ENCODE results near the gene BAX. TPM values are rescaled to one million over a fixed set of nuclear protein-coding genes. Genes with fewer than 3 reads are reported as not detected.

The BAX gene
- total and polyA plus RNA-seq, 2 of the 13 experiments (the other 11 are each of a cell fraction or from before 2014, with no cell fraction given): 139 to 176 TPM

DNA sequence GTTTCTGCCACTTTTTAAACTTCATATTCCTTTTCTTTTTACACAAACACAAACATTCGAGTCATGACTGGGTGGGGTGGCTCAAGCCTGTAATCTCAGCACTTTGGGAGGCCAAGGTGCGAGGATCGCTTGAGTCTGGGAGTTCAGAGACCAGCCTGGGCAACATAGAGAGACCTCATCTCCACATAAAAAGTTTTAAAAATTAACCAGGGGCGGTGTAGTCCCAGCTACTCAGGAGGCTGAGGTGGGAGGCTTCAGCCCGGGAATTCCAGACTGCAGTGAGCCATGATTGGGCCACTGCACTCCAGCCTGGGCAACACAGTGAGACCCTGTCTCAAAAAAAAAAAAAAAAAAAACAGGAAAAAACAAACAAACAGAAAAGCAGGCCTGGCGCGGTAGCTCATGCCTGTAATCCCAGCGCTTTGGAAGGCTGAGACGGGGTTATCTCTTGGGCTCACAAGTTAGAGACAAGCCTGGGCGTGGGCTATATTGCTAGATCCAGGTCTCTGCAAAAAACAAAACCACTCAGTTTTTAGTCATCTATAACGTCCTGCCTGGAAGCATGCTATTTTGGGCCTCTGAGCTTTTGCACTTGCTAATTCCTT, 583 bp upstream of the BAX start (continued):
- TF ChIP-seq, protein P1, sequence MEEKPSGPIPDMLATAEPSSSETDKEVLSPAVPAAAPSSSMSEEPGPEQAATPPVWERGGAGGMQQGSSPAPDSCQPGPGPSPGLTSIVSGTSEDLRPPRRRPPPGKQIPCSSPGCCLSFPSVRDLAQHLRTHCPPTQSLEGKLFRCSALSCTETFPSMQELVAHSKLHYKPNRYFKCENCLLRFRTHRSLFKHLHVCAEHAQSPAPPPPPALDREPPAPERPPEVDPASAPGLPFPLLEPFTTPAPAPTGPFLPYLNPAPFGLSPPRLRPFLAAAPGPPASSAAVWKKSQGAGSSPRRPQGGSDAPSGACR (CRISPR knock-in tag; IDR thresholded peaks at IDR 0.05): 0 out of 2 replicates have a peak, but pooled peaks have one; percentile 42
- TF ChIP-seq HDAC2 (CRISPR knock-in tag; IDR thresholded peaks at IDR 0.05): peak; percentile 19; the same call in 1 of the 2 replicates
- TF ChIP-seq ZMYM3 (CRISPR knock-in tag; IDR thresholded peaks at IDR 0.05): peak; percentile 79
- no peak for TF ChIP-seq REXO4 (CRISPR knock-in tag; IDR thresholded peaks at IDR 0.05; ENCODE audit: borderline replicate concordance)
- no peak for TF ChIP-seq JDP2 (CRISPR knock-in tag; IDR thresholded peaks at IDR 0.05; ENCODE audit: borderline replicate concordance)
- no peak for TF ChIP-seq ATF1 (CRISPR knock-in tag; IDR thresholded peaks at IDR 0.05)
- TF ChIP-seq CHD4 (IDR thresholded peaks at IDR 0.05; ENCODE audit: borderline replicate concordance, low read length): peak; percentile 60; the same call in 1 of the 2 replicates
- TF ChIP-seq, protein P2, sequence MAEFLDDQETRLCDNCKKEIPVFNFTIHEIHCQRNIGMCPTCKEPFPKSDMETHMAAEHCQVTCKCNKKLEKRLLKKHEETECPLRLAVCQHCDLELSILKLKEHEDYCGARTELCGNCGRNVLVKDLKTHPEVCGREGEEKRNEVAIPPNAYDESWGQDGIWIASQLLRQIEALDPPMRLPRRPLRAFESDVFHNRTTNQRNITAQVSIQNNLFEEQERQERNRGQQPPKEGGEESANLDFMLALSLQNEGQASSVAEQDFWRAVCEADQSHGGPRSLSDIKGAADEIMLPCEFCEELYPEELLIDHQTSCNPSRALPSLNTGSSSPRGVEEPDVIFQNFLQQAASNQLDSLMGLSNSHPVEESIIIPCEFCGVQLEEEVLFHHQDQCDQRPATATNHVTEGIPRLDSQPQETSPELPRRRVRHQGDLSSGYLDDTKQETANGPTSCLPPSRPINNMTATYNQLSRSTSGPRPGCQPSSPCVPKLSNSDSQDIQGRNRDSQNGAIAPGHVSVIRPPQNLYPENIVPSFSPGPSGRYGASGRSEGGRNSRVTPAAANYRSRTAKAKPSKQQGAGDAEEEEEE (CRISPR knock-in tag; IDR thresholded peaks at IDR 0.05; ENCODE audit: borderline replicate concordance): no peak
- no peak for TF ChIP-seq PLRG1 (conservative IDR thresholded peaks at IDR 0.05)
- peak; percentile 99 for TF ChIP-seq ZNF121 (CRISPR knock-in tag; IDR thresholded peaks at IDR 0.05)
- TF ChIP-seq, protein P3, sequence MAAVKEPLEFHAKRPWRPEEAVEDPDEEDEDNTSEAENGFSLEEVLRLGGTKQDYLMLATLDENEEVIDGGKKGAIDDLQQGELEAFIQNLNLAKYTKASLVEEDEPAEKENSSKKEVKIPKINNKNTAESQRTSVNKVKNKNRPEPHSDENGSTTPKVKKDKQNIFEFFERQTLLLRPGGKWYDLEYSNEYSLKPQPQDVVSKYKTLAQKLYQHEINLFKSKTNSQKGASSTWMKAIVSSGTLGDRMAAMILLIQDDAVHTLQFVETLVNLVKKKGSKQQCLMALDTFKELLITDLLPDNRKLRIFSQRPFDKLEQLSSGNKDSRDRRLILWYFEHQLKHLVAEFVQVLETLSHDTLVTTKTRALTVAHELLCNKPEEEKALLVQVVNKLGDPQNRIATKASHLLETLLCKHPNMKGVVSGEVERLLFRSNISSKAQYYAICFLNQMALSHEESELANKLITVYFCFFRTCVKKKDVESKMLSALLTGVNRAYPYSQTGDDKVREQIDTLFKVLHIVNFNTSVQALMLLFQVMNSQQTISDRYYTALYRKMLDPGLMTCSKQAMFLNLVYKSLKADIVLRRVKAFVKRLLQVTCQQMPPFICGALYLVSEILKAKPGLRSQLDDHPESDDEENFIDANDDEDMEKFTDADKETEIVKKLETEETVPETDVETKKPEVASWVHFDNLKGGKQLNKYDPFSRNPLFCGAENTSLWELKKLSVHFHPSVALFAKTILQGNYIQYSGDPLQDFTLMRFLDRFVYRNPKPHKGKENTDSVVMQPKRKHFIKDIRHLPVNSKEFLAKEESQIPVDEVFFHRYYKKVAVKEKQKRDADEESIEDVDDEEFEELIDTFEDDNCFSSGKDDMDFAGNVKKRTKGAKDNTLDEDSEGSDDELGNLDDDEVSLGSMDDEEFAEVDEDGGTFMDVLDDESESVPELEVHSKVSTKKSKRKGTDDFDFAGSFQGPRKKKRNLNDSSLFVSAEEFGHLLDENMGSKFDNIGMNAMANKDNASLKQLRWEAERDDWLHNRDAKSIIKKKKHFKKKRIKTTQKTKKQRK (IDR thresholded peaks at IDR 0.05; ENCODE audit: low read length): no peak
- no peak for TF ChIP-seq SP2 (CRISPR knock-in tag; IDR thresholded peaks at IDR 0.05)
- TF ChIP-seq NCOA1 (CRISPR knock-in tag; IDR thresholded peaks at IDR 0.05): no peak
- TF ChIP-seq ZNF605 (CRISPR knock-in tag; IDR thresholded peaks at IDR 0.05): 0 out of 2 replicates have a peak, but pooled peaks have one; percentile 74
- TF ChIP-seq ADNP (CRISPR knock-in tag; IDR thresholded peaks at IDR 0.05): peak; percentile 68; the same call in 1 of the 2 replicates
- 0 out of 2 replicates have a peak, but pooled peaks have one; percentile 18 for TF ChIP-seq HNF4A (CRISPR knock-in tag; IDR thresholded peaks at IDR 0.05)
